OCI-LY1 (cell line): ENCODE results near the gene DDX3X.

Experiments used
- CTCF ChIP-seq: fragments of 200-600 bp; sonication (generic), shearing (Covaris generic); IDR thresholded peaks from 2 replicates; pipeline ENCODE4 v1.5.1; 2017; ENCODE audit warnings: mild to moderate bottlenecking, antibody characterized with exemption, low read length, moderate library complexity, mixed read lengths
- EZH2 ChIP-seq: fragments of 200-600 bp; sonication (generic), shearing (Covaris generic); IDR thresholded peaks from 2 replicates; pipeline ENCODE4 v1.8.0; 2017; ENCODE audit warnings: borderline replicate concordance, mixed run types, mild to moderate bottlenecking, antibody characterized with exemption, low read length, moderate library complexity, mixed read lengths

- no peak for TF ChIP-seq CTCF
- no peak for TF ChIP-seq EZH2
Measured at GRCh38 chrX:41350976-41351569, 17.1 kb downstream of the DDX3X start.
